ENCODE results near the gene FAM200B.

The FAM200B gene

GRCh38 chr4:15681372-15682241, at the start of gene FAM200B:
FAM200B (plus strand) TSS chr4:15681827; CDS start chr4:15686978, 5,151 bp downstream.
- in situ Hi-C loops (cut with MboI; ENCODE audit: low pct_unique_long_range_greater_than_20kb, low sequenced_read_pairs): no loop called here
- peak; percentile 99 for DNase-seq

- in situ Hi-C loops (cut with MboI; ENCODE audit: low pct_unique_long_range_greater_than_20kb, low sequenced_read_pairs): no loop called here
- DNase-seq: no peak
These were observed 44.8 kb upstream of the FAM200B start for GRCh38 chr4:15636818-15637217.

GRCh38 chr4:15638418-15638817, 43.2 kb upstream of the FAM200B start:
- no peak for DNase-seq
- in situ Hi-C loops (cut with MboI; ENCODE audit: low pct_unique_long_range_greater_than_20kb, low sequenced_read_pairs): no loop called here

GRCh38 chr4:15648600-15648999, 33.0 kb upstream of the FAM200B start:
- in situ Hi-C loops (cut with MboI; ENCODE audit: low pct_unique_long_range_greater_than_20kb, low sequenced_read_pairs): no loop called here

GRCh38 chr4:15649914-15650545, 31.6 kb upstream of the FAM200B start:
- DNase-seq: peak; percentile 83
- in situ Hi-C loops (cut with MboI; ENCODE audit: low pct_unique_long_range_greater_than_20kb, low sequenced_read_pairs): no loop called here

More at GRCh38 chr4:15648600-15648999, 33.0 kb upstream of the FAM200B start:
- no peak for DNase-seq

- in situ Hi-C loops (cut with MboI; ENCODE audit: low pct_unique_long_range_greater_than_20kb, low sequenced_read_pairs): no loop called here
These were observed 30.0 kb upstream of the FAM200B start for GRCh38 chr4:15651676-15652075.

GRCh38 chr4:15652191-15652590, 29.4 kb upstream of the FAM200B start:
- DNase-seq: no peak
- in situ Hi-C loops (cut with MboI; ENCODE audit: low pct_unique_long_range_greater_than_20kb, low sequenced_read_pairs): no loop called here

More at GRCh38 chr4:15651676-15652075, 30.0 kb upstream of the FAM200B start:
- no peak for DNase-seq

- in situ Hi-C loops (cut with MboI; ENCODE audit: low pct_unique_long_range_greater_than_20kb, low sequenced_read_pairs): no loop called here
These were observed 28.8 kb upstream of the FAM200B start for GRCh38 chr4:15652841-15653240.

GRCh38 chr4:15653420-15653819, 28.2 kb upstream of the FAM200B start:
- in situ Hi-C loops (cut with MboI; ENCODE audit: low pct_unique_long_range_greater_than_20kb, low sequenced_read_pairs): no loop called here
- no peak for DNase-seq

More at GRCh38 chr4:15652841-15653240, 28.8 kb upstream of the FAM200B start:
- DNase-seq: no peak

- in situ Hi-C loops (cut with MboI; ENCODE audit: low pct_unique_long_range_greater_than_20kb, low sequenced_read_pairs): no loop called here
- peak; percentile 55 for DNase-seq
These were observed 27.6 kb upstream of the FAM200B start for GRCh38 chr4:15653864-15654592.

GRCh38 chr4:15654593-15655222, 26.9 kb upstream of the FAM200B start:
- in situ Hi-C loops (cut with MboI; ENCODE audit: low pct_unique_long_range_greater_than_20kb, low sequenced_read_pairs): no loop called here
- DNase-seq: peak; percentile 52

GRCh38 chr4:15655223-15656037, 26.2 kb upstream of the FAM200B start, which contains the start of gene FBXL5:
FBXL5 (minus strand) TSS chr4:15655357; CDS start chr4:15655287, 70 bp downstream.
- in situ Hi-C loops (cut with MboI; ENCODE audit: low pct_unique_long_range_greater_than_20kb, low sequenced_read_pairs): no loop called here
- DNase-seq: peak; percentile 80

- no peak for DNase-seq
- in situ Hi-C loops (cut with MboI; ENCODE audit: low pct_unique_long_range_greater_than_20kb, low sequenced_read_pairs): no loop called here
These were observed 25.6 kb upstream of the FAM200B start for GRCh38 chr4:15656038-15656470.

- no peak for DNase-seq
- in situ Hi-C loops (cut with MboI; ENCODE audit: low pct_unique_long_range_greater_than_20kb, low sequenced_read_pairs): no loop called here
These were observed 24.3 kb upstream of the FAM200B start for GRCh38 chr4:15657366-15657765.

GRCh38 chr4:15658136-15658770, 23.4 kb upstream of the FAM200B start:
- in situ Hi-C loops (cut with MboI; ENCODE audit: low pct_unique_long_range_greater_than_20kb, low sequenced_read_pairs): no loop called here
- DNase-seq: no peak

- in situ Hi-C loops (cut with MboI; ENCODE audit: low pct_unique_long_range_greater_than_20kb, low sequenced_read_pairs): no loop called here
- no peak for DNase-seq
These were observed 22.8 kb upstream of the FAM200B start for GRCh38 chr4:15658781-15659180.

GRCh38 chr4:15659768-15660570, 21.7 kb upstream of the FAM200B start:
- in situ Hi-C loops (cut with MboI; ENCODE audit: low pct_unique_long_range_greater_than_20kb, low sequenced_read_pairs): no loop called here
- DNase-seq: peak; percentile 65

All from KBM-7 (cell line).